H1 (cell line): ENCODE results near the gene SOWAHC. TPM values are rescaled to one million over a fixed set of nuclear protein-coding genes. Genes with fewer than 3 reads are reported as not detected.

Source experiments
- CHD2 ChIP-seq: IDR thresholded peaks from 2 replicates; pipeline ENCODE4 v1.6.1; 2012; ENCODE audit warnings: low read length, improper control_type of control experiment
- RXRA ChIP-seq: IDR thresholded peaks from 2 replicates; pipeline ENCODE4 v1.6.1; 2011; ENCODE audit warnings: low read depth, mild to moderate bottlenecking, low read length, moderate library complexity; ENCODE audit not compliant: insufficient read depth
- polyA plus RNA-seq, 7 experiments: library from polyadenylated mRNA; depleted of rRNA in 3 of 7; stranded (reverse) in 5 of 7; unstranded in 2 of 7; fragments of >200 nt in 5 of 7; fragments of 200-250 nt in 2 of 7; gene quantifications; 1 replicate in 5 of 7; 2 replicates in 1 of 7; 4 replicates in 1 of 7; pipeline versions ENCODE4 v1.2.1 to v1.2.3, GENCODE V29; 2011 to 2013; ENCODE audit warnings: missing spikeins in 2 of 7, mixed read lengths in 2 of 7
- total RNA-seq: library from RNA; stranded (reverse); fragmentation: NEBNext Ultra II Directional; extraction: Animal tissue kit (Norgen Biotek cat#: 25700); gene quantifications from 2 replicates; pipeline ENCODE4 v1.2.1, GENCODE V29; 2021
- TF ChIP-seq, protein P1 (sequence below): IDR thresholded peaks from 2 replicates; pipeline ENCODE4 v1.6.1; 2011; ENCODE audit warnings: low read depth, mild to moderate bottlenecking, low read length; ENCODE audit not compliant: insufficient read depth

Gene SOWAHC
- total and polyA plus RNA-seq, 2 of the 8 experiments (the other 6 are each of a cell fraction or from before 2014, with no cell fraction given) = 3.1 to 17.8 TPM

DNA sequence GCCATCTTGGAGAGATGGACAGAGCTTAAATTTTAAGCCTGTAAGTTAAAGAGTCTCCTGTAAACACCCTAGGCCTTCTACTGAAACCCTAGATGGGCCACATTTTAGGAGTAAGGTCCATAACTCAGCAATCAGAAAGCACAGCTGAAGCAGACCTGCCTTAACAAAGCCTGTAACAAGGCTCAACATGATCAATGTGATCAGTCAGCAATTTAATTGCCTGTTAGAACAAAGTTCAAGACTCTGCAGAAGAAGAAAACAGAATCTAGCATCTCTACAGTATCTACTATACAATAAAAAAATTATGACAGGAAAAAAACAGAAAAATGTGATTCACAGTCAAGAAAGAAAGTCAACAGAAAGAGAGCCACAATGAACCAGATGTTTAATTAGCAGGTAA, 27.5 kb upstream of the SOWAHC start (continued):
- no peak for TF ChIP-seq RXRA
- TF ChIP-seq, protein P1, sequence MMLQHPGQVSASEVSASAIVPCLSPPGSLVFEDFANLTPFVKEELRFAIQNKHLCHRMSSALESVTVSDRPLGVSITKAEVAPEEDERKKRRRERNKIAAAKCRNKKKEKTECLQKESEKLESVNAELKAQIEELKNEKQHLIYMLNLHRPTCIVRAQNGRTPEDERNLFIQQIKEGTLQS = no peak
- no peak for TF ChIP-seq CHD2
